GM23338 (cell line): ENCODE measurements around the gene CDK11A.
"Not testable (repeated sequence)": the region's sequence is repeated elsewhere in the genome, so short reads cannot be mapped to it uniquely, and the experiment has no call there.

ENCODE experiments used
- EZH2 ChIP-seq: fragments of 200-600 bp; sonication (generic); IDR thresholded peaks from one replicate; pipeline ENCODE4 v1.8.0; 2017; ENCODE audit warnings: antibody characterized with exemption, mild to moderate bottlenecking, low read depth; ENCODE audit not compliant: unreplicated experiment
- JUNB ChIP-seq: IDR thresholded peaks from one replicate; pipeline ENCODE4 v1.6.1; 2016; ENCODE audit warnings: antibody characterized with exemption; ENCODE audit not compliant: unreplicated experiment
- NANOG ChIP-seq: IDR thresholded peaks from 2 replicates; pipeline ENCODE4 v1.6.1; 2016; ENCODE audit warnings: antibody characterized with exemption, borderline replicate concordance
- POLR2AphosphoS5 ChIP-seq: IDR thresholded peaks from 2 replicates; pipeline ENCODE4 v1.6.1; 2016; ENCODE audit warnings: antibody characterized with exemption, low read depth
- TF ChIP-seq, protein P1 (sequence below), 2 experiments: fragments of 200-600 bp in 1 of 2; sonication (generic) in 1 of 2; conservative IDR thresholded peaks; 2 replicates each; pipeline versions ENCODE4 v1.5.1 to v1.6.1; 2016 to 2017; ENCODE audit warnings: antibody characterized with exemption in 2 of 2, low read depth in 2 of 2, mild to moderate bottlenecking in 2 of 2, moderate library complexity in 1 of 2

DNA sequence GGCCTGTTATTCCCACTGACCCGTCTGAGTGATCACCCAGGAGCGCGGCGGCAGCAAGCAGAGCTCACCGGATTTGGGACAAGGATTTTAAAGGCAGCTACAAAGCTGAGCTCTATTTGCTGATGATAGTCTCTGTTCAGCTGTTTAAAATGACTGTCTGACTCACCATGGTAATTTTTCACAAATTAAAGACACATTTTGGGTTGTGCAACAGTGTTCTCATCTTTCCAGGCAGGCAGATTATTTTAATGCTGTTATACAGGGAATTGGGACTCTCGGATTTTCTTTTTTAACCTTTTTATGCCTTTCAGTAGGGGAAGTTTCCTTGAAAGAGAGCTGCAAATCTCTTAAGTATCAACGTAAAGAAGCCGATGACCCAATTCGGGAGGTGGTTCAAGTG lies 61.8 kb downstream of the CDK11A start:
- TF ChIP-seq, protein P1, sequence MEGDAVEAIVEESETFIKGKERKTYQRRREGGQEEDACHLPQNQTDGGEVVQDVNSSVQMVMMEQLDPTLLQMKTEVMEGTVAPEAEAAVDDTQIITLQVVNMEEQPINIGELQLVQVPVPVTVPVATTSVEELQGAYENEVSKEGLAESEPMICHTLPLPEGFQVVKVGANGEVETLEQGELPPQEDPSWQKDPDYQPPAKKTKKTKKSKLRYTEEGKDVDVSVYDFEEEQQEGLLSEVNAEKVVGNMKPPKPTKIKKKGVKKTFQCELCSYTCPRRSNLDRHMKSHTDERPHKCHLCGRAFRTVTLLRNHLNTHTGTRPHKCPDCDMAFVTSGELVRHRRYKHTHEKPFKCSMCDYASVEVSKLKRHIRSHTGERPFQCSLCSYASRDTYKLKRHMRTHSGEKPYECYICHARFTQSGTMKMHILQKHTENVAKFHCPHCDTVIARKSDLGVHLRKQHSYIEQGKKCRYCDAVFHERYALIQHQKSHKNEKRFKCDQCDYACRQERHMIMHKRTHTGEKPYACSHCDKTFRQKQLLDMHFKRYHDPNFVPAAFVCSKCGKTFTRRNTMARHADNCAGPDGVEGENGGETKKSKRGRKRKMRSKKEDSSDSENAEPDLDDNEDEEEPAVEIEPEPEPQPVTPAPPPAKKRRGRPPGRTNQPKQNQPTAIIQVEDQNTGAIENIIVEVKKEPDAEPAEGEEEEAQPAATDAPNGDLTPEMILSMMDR (conservative IDR thresholded peaks at IDR 0.05; ENCODE audit: low read depth in 2 of 2), result not testable (repeated sequence)
- TF ChIP-seq POLR2AphosphoS5, JUNB, NANOG, EZH2: not testable (repeated sequence)
